Prostate gland (tissue), 1 donor: ENCODE measurements around the gene ZNF324B.

Source experiments
- POLR2A ChIP-seq: fragments of 450-650 bp; IDR thresholded peaks from one replicate; pipeline ENCODE4 v1.6.1; 2016; ENCODE audit warnings: antibody characterized with exemption, mild to moderate bottlenecking
- POLR2AphosphoS5 ChIP-seq: sonication (generic); formaldehyde crosslinking; IDR thresholded peaks from one replicate; pipeline ENCODE4 v1.6.1; 2017; ENCODE audit warnings: antibody characterized with exemption

DNA sequence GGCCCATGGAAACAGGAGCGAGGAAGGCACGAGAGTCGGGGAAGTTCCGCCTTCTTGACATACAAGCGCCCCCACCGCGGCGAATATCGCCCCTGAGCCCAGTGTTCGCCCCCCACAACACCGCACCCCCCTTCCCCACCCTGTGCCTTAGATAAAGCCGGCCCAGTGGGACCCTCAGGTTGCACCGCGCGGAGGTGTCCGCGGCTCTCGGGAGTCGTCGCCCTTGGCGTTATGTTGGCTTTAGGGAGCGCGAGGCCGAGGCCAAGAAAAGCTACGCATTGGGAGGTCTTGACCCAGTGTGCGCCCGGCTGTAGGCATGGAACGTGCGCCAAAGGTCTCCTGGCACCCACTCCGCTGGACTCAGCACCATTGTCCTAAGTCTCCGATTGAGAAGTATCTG, 10.9 kb upstream of the ZNF324B start:
- TF ChIP-seq POLR2A (no peak), POLR2AphosphoS5 (no peak)
